HTERT RPE-1 (cell line): ENCODE measurements around the gene HSPA1B.
"Not testable (repeated sequence)": the region's sequence is repeated elsewhere in the genome, so short reads cannot be mapped to it uniquely, and the experiment has no call there.

Experiments
- in situ Hi-C: fragments of 300-500 bp; cut with MboI; formaldehyde crosslinking; loops from 4 replicates; pipeline ENCODE4 v1.14.3; 2020; ENCODE audit warnings: low sequenced_read_pairs

Gene HSPA1B

DNA sequence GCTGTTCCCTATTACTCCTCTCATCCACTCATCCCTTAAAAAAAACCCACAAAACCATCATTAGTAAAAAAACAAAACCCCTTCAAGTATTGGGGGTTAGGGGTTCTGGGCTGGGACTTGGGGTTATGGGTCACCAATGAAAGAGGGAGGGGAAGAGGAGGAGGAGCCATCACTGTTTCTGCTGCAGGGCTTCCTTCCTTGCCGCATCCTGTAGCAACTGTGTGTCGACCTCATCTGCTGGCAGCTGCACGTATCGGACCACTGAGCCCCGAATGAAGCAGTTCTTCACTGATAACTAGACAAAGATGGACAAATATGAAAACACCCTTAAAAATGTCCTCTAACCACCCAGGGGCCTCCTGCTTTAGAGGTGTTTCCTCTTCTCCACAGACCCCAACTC is 29.9 kb upstream of the HSPA1B start:
- in situ Hi-C loops: no loop called here

DNA sequence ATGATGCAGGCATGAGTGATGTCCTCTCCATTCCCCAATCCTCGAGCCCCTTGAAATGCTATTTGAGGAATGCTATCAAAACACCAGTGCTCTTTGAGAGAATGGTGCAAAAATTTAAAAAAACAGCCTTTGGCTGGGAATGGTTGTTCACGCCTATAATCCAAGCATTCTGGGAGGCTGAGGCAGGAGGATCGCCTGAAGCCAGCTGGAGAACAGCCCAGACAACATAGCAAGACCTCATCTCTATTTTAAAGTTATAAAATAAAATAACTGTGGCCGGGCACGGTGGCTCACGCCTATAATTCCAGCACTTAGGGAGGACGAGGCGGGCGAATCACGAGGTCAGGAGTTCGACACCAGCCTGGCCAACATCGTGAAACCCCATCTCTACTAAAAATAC is 27.8 kb upstream of the HSPA1B start:
- in situ Hi-C loops: no loop called here

DNA sequence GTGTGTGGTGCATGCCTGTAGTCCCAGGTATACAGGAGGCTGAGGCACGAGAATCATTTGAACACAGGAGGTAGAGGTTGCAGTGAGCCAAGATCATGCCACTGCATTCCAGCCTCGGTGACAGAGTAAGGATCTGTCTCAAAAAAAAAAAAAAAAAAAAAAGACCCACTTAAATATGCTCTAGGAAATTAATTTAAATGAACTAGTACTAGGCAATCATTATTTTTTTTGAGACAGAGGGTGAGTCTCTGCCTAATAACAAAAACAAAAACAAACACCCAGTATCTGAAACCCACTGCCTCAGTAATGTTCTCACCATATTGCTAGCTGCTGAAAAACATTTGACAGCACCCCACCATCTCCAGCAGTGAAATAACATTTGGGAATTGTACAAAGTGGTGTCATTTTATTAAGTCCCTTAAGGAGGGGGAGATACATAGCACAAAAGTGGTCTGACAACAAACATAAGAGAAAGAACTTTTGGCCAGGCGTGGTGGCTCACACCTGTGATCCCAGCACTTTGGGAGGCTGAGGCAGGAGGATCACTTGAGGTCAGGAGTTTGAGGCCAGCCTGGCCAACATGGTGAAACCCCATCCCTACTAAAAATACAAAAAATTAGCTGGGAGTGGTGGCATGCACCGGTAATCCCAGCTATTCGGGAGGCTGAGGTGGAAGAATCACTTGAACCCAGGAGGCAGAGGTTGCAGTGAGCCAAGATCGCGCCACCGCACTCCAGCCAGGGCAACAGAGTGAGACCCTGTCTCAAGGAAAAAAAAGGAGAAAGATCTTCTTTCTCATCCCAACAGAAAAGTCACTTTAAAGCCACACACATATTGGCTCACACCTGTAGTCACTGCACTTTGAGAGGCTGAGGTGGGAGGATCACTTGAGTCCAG is 26.3 kb upstream of the HSPA1B start:
- in situ Hi-C loops: not testable (repeated sequence)

DNA sequence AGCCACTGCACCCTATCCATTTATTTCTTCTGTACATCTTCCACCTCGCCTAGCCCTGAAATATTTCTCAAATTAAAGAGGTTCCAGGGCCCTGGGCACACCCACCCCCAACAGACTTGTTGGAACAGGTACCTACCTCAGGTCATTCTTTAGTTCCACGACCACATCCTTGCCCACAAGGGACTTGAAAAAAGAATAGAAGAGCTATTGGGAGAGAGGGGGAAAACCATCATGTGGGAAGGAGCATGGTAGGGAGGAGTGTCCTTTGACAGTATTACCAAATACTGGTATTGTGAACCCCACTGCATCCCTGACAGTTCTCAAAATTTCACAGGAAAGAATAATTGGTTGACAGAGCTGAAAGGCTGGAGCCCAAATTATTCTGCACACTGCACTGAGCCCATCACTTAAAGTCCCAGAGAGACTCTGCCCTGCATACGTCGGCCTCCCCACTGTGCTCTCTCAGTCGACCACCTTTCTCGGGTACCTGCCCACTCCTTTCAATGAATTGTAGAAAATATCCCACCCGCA is 21.5 kb upstream of the HSPA1B start:
- in situ Hi-C loops: no loop called here

DNA sequence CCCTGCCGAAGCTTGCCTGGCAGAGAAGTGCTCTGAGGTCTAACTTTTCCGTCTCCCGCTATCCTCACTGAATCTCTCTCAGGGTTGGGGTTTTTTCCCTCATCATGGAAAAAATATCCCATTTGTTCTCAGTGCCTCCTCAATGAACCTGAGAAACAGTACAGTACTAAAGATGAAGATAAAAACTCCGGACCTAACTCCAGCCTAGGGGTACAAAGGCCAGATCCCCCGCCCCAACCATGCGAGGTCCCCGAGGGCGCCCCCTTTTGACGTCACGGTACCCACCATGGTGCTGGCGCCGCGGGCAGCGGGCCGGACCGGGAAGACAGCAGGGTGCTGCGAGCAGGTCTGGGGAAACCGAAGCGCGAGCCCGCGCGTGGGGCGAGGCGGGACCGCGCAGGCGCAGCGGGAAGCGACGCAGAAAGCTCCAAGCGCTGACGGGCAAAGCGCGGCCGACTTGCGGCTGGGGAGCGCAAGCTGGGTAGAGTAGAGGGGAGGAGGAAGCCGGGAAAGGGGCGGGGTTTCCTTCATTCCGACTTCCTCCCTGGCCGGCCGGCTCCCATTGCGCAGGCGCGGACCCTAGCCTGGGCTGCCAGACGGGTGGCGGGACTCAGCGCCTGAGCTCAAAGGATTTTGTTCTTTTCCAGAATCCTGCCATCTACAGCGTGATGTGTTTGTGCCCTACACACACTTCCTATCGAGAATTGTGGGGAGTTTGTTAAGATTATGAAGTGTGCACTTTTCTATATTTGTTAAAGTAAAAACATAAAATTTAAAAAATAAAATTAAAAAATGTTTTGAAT is 20.9 kb upstream of the HSPA1B start, which contains the start of gene LSM2:
TSS of gene LSM2 (minus strand) at position 497 of the 803 bp plus-strand sequence. CDS start at position 288, 209 bp downstream.
- in situ Hi-C loops: no loop called here

DNA sequence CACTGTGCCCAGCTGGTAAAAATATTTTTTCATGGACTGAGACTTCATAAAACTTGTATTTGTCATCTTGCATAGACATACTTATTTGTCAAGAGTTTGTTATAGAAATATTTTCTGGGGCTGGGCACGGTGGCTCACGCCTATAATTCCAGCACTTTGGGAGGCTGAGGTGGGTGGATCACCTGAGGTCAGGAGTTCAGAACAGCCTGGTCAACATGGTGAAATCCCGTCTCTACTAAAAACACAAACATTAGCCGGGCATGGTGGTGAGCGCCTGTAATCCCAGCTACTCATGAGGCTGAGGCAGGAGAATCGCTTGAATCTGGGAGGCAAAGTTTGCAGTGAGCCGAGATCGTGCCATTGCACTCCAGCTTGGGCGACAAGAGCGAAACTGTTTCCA is 18.9 kb upstream of the HSPA1B start:
- in situ Hi-C loops: not testable (repeated sequence)

DNA sequence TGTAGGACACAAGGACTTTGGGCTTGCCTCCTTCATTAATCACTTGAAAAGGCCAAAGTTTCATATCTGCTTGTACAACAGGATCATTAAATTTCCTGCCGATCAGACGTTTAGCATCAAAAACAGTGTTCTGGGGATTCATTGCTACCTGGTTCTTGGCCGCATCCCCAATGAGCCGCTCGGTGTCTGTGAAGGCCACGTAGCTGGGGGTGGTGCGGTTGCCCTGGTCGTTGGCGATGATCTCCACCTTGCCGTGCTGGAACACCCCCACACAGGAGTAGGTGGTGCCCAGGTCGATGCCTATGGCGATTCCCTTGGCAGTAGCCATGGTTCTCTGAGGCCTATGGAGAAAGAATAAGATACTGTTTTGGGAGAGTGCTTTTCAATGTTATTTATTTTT is 15.9 kb upstream of the HSPA1B start:
- in situ Hi-C loops: no loop called here

DNA sequence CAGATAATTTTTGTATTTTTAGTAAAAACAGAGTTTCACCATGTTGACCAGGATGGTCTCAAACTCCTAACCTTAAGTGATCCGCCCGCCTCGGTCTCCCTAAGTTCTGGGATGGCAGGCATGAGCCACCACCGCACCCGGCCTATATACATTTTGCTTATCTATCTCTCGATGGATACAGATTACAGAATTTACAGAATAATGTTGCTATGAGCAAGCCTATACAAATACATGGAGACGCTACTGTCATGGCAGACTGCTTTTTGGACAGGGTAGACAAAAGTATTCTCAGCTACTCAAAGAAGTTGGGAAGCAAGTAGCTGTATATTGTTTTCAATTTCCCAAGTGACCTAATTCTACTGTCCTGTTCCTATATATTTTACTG is 14.1 kb upstream of the HSPA1B start:
- in situ Hi-C loops: no loop called here

DNA sequence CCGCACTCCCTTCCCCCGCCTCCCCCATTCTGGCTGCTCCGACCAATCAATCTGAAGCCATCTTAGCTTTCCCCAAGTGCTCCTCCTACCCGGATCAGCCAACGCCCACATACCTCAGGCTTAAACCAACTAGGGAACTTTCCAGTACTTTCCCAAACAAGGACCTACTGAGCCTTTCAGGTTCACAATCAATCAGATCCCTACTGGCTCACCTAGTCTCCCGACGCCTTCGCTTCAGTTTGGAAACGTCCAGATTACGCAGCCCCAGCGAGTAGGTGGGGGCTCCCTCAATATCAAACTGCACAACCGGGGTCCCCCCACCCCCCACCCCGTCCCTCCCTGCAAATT is 12.9 kb upstream of the HSPA1B start:
- in situ Hi-C loops: no loop called here

DNA sequence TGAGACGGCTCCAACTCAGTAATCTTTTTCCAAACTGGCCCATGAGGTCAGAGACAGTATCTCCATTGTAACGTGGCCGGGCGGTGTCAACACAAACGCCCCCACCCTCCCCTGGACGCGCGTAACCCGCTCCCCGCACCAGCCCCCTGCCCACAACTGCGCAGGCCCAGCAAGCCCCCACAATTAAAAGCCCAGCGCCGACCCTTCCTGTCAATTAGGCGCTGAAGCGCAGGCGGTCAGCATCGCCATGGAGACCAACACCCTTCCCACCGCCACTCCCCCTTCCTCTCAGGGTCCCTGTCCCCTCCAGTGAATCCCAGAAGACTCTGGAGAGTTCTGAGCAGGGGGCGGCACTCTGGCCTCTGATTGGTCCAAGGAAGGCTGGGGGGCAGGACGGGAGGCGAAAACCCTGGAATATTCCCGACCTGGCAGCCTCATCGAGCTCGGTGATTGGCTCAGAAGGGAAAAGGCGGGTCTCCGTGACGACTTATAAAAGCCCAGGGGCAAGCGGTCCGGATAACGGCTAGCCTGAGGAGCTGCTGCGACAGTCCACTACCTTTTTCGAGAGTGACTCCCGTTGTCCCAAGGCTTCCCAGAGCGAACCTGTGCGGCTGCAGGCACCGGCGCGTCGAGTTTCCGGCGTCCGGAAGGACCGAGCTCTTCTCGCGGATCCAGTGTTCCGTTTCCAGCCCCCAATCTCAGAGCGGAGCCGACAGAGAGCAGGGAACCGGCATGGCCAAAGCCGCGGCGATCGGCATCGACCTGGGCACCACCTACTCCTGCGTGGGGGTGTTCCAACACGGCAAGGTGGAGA is 12.3 kb upstream of the HSPA1B start, which contains the start of the genes HSPA1A and HSPA1L:
TSS of gene HSPA1A (plus strand) at position 519 of the 814 bp plus-strand sequence. CDS start at position 733, 214 bp downstream.
TSS of gene HSPA1L (minus strand) at position 259 of the 814 bp plus-strand sequence. CDS start 3,311 bp downstream, outside the sequence.
- in situ Hi-C loops: no loop called here

DNA sequence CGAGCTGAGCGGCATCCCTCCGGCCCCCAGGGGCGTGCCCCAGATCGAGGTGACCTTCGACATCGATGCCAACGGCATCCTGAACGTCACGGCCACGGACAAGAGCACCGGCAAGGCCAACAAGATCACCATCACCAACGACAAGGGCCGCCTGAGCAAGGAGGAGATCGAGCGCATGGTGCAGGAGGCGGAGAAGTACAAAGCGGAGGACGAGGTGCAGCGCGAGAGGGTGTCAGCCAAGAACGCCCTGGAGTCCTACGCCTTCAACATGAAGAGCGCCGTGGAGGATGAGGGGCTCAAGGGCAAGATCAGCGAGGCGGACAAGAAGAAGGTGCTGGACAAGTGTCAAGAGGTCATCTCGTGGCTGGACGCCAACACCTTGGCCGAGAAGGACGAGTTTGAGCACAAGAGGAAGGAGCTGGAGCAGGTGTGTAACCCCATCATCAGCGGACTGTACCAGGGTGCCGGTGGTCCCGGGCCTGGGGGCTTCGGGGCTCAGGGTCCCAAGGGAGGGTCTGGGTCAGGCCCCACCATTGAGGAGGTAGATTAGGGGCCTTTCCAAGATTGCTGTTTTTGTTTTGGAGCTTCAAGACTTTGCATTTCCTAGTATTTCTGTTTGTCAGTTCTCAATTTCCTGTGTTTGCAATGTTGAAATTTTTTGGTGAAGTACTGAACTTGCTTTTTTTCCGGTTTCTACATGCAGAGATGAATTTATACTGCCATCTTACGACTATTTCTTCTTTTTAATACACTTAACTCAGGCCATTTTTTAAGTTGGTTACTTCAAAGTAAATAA is 10.2 kb upstream of the HSPA1B start:
- in situ Hi-C loops: not testable (repeated sequence)

DNA sequence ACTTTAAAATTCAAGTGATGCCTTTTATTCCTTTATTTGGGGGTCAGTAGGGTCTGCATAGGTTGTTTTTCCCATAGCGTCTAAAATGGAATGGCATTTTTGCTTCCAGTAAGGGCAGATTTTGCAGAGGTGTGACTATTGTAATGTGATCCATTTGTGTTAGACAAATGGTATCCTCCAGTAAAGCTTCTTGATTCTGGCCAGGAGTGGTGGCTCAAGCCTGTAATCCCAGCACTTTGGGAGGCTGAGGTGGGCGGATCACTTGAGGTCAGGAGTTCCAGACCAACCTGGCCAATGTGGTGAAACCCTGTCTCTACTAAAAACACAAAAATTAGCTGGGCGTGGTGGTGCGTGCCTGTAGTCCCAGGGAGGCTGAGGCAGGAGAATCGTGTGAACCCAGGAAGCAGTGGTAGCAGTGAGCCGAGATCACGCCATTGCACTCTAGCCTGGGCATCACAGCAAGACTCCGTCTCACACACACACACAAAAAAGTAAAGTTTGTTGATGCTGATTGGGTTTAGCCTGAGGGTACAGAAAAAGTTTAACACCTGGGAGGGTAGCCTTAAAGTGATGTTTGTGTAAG is 9.5 kb upstream of the HSPA1B start:
- in situ Hi-C loops: not testable (repeated sequence)

DNA sequence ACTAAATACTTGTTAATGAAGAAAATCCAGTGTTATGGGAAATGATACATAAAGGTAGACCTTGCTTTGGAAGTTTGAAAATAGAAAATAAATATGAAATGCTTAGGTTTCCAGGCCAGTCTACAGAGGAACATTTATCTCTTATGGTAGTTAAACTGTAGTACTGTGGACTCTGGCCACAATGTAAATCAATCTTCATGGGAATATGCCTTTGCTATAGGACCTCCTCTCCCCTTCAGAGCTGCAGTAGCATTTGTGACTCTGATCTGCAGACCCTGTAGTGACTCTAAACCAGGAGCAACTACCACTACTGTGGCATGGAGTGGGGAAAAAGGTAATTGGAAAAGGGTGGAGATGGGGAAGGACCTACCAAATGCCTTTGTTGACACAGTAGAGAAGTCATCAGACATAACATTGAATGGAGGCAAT is 7.7 kb upstream of the HSPA1B start:
- in situ Hi-C loops: no loop called here

DNA sequence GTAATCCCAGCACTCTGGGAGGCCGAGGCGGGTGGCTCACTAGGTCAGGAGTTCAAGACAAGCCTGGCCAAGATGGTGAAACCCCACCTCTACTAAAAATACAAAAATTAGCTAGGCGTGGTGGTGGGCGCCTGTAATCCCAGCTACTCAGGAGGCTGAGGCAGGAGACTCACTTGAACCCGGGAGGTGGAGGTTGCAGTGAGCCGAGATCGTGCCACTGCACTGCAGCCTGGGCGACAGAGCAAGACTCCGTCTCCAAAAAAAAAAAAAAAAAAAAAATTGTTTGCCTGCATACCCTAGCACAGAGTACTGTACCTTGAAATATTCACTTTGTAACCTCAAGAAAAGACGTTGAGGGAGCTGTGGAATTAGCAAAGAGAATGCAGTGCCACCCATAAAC is 7.1 kb upstream of the HSPA1B start:
- in situ Hi-C loops: not testable (repeated sequence)

DNA sequence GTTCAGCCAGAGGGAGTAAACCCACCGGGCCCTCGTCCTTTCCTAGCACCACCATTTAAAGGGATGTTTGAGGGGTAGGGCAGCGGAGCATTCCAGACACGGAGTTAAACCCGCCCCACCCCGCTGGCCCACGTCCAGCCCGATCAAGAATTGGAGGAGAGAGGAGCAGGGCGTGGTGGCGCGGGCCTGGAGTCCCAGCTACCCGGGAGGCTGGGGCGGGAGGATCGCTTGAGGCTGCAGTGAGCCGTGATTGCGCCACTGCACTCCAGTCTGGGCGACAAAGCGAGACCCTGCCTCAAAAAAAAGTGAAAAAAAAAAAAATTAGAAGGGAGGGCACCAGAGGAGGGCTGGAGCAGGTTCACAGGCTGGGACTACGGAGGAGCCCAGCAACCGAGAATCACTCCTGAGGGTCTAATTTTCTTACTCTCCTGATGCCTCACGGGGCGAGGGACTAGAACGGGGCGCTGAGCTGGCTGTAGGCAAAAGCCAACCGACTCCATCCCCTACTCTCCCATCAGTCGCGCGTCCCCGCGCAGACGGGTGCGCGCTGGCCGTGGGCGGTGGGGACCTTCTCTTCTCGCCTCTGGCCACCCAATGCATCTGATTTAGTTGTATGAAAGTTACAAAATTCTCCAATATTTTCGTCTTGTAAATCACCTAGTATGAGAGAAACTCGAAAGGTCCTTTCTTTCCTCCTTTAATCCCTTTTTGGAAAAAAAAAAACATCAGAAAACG is 6.1 kb upstream of the HSPA1B start:
- in situ Hi-C loops: no loop called here

DNA sequence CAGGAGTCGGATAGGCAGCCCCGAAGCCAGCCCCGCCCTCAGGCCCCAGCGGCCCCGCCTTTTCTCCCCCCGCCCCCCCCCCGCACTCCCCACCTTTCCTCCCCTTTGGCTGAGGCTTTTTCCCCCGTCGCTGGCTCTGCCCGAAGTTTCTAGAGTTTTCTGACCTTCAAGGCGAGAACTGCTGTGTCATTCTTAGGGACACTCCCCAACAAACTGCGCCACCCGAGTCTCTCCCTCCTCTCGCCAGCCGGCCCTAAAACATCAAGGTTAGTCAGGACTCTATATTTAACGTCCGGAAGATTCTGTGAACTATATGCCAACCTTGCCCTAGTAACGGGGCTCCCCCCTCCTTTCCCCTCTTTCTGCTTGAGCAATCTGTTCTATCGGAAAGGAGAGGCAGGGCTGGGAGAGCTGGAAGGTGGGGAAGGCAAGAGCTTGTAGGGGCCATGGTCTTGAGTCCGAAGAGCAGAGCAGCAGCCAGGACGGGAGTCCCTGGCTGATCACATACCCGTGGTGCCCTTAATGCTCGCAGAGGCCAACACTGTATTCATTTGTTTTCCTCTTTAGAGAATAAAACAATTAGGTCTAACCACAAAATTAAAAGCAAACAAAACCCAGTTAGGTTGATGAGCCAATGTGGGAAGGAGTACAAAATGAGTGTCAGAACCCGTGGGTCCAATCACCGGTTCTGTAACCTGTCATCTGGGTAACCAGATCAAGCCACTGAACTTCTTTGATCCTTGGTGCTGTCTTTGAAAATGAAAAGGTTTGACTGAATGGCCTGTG is 5.3 kb upstream of the HSPA1B start:
- in situ Hi-C loops: no loop called here

DNA sequence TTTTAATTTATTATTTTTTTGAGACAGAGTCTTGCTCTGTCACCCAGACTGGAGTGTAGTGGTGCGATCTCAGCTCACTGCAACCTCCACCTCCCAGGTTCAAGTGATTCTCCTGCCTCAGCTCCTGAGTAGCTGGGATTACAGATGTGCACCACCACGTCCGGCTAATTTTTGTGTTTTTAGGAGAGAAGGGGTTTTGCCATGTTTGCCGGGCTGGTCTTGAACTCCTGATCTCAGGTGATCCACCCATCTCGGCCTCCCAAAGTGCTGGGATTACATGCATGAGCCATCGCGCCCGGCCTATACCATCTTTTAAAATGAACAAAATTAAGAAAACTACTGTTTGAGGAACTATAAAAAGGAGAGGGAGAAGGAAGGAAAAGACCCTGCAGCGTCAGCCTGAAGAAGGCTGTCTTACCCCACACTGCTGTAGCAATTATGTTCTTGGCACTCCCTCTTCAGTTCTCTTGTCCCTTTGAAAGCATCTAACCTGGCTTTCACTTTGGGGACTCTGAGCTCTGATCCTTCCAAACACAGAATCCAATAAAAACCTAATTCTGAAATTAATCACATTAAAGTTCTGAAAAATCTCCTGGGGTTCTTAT is 3.8 kb upstream of the HSPA1B start:
- in situ Hi-C loops: not testable (repeated sequence)

DNA sequence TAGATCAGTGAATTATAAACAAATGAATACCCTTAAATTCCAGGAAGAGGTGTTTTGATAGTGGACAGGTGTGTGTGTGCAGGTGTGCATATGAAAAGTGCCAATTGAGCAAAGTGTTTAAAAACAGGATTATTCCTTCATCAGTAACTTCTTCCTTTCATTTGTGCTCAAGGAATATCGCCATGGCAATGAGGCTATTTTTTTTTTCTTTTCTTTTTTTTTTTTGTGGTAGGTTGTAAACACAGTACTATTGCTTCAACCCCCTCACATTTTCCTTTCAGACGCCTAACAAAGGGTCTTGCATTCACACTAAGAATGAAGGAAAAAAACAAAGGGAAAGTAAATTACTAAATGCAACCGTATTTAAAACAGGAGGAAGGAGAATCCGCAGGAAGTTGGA is 2.0 kb upstream of the HSPA1B start:
- in situ Hi-C loops: no loop called here
